ENCODE results near the gene IGSF9. TPM values are rescaled to one million over a fixed set of nuclear protein-coding genes. Genes with fewer than 3 reads are reported as not detected.
A peak's percentile ranks its signal among the peaks of the same experiment; 100 is the strongest.

The IGSF9 gene, protein sequence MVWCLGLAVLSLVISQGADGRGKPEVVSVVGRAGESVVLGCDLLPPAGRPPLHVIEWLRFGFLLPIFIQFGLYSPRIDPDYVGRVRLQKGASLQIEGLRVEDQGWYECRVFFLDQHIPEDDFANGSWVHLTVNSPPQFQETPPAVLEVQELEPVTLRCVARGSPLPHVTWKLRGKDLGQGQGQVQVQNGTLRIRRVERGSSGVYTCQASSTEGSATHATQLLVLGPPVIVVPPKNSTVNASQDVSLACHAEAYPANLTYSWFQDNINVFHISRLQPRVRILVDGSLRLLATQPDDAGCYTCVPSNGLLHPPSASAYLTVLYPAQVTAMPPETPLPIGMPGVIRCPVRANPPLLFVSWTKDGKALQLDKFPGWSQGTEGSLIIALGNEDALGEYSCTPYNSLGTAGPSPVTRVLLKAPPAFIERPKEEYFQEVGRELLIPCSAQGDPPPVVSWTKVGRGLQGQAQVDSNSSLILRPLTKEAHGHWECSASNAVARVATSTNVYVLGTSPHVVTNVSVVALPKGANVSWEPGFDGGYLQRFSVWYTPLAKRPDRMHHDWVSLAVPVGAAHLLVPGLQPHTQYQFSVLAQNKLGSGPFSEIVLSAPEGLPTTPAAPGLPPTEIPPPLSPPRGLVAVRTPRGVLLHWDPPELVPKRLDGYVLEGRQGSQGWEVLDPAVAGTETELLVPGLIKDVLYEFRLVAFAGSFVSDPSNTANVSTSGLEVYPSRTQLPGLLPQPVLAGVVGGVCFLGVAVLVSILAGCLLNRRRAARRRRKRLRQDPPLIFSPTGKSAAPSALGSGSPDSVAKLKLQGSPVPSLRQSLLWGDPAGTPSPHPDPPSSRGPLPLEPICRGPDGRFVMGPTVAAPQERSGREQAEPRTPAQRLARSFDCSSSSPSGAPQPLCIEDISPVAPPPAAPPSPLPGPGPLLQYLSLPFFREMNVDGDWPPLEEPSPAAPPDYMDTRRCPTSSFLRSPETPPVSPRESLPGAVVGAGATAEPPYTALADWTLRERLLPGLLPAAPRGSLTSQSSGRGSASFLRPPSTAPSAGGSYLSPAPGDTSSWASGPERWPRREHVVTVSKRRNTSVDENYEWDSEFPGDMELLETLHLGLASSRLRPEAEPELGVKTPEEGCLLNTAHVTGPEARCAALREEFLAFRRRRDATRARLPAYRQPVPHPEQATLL
- total RNA-seq (2014; rRNA removed) = not detected in 2 replicates
- polyA plus RNA-seq (2012) = not detected

DNA sequence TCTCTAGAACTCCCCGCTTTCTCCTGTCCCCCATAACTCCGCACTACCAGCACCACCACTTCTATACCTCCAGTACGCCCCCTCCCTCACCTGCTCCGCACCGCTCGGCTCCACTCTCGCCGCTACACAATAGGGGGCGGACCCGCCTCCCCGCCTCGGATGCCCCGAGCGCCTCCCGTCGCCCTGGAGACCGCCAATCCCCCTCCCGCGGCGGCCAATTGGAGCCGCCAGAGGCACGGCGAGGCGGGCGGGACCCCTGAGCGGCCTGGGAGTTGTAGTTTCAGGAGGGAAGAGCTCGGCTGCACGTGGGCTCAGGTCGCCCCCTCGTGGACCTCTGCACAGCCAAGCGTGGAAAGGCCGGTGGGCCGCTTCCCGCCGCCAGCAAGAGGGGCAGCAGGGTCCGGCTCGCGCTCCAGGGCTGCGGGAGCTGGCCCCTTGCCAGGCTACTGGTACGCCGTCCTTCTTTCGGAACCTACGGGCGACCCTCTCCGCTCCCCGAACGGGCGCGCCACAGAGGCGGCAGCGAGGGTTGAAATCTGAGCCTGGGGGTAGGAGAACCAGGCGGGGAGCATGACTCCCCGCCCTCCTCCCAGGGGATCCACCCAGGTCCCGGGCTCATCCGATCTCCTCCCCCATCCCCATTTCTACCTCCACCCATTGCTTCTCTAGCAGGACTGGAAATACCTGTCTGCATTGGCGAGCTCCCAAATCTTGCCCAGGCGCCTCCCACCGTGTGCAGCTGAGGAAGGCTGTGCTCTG lies at the start of gene IGSF9:
Gene IGSF9, minus strand, starts transcription at position 131 of the 759 bp plus-strand sequence. CDS start 2,159 bp downstream, outside the sequence.
- peak; percentile 31 for DNase-seq (ENCODE audit: low read depth)

DNA sequence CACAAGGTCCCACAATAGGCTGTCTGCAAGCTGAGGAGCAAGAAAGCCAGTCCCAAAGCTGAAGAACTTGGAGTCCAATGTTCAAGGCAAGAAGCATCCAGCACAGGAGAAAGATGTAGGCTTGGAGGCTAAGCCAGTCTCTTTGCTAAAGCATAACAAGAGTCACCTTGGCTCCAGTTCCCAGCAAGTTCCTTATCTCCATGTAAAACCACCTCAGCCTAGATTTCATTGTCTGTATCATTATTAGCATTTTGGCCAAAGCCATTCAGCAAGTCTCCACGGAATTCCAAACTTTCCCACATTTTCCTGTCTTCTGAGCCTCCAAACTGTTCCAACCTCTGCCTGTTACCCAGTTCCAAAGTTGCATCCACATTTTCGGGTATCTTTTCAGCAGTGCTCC lies 49.5 kb upstream of the IGSF9 start:
- no peak for DNase-seq (ENCODE audit: low read depth)

DNA sequence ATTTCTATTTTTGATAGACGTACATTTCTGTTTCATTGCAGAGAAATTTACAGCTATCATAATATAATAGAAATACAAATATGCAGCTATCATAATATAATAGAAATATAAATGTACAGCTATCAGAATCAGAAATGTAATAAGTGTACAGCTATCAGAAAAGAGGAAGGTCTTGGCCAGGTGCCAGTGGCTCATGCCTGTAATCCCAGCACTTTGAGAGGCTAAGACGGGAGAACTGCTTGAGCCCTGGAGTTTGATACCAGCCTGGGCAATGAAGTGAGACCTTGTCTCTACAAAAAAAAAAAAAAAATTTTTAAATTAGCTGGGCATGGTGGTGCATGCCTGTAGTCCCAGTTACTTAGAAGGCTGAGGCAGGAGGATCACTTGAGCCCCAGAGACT lies 48.5 kb upstream of the IGSF9 start:
- DNase-seq (ENCODE audit: low read depth) = no peak

DNA sequence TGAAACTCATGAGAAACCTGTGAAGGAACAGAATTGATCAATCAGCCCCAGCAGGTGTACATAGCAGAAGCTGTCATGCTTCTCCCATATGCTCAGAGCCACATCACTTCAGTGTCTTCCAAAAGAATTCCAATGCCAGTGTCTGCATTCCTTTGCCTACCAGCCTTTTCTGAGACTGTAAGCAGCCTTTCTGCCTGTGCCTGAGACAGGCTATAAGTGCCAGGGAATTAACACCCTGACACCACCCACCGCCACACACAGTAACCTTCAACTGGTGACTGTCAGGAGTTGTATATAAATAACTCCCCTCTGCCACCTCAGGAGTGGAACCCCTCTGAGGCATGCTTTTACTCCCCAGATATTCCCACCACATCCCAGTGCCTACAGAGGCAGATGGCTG lies 46.7 kb upstream of the IGSF9 start:
- no peak for DNase-seq (ENCODE audit: low read depth)

DNA sequence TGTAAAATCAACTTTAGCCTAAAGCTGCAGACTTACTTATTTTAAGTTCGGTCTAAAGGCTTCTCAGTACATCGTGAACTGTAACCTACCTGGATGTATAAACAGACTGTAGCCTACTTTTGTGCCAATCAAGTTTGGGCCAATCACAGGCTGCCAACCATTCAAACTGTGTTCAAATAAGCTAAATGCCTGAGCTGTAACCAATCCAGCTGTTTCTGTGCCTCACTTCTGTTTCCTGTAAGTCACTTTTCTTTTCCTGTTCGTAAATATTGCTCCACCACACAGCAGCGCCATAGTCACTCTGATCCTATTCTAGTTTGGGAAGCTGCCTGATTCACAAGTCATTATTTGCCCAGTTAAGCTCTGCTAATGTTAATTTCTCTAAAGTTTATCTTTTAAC lies 46.1 kb upstream of the IGSF9 start:
- DNase-seq (ENCODE audit: low read depth) = peak; percentile 36

DNA sequence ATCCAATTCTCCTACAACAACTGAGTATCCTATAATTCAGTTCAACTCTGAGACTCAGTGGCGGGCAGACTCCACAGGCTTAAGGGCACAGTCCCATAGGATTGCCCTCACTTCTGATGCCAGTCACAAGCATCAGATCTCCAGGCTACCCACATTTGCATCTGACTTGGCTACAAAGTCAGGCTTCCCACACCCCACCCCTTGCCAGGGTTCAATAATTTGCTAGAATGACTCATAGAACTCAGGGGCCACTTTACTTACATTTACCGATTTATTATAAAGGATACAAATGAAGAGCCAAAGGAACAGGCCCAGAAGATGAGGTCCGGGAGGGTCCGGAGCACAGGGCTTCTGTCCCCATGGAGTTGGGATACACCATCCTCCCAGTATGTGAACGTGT lies 44.6 kb upstream of the IGSF9 start:
- no peak for DNase-seq (ENCODE audit: low read depth)

DNA sequence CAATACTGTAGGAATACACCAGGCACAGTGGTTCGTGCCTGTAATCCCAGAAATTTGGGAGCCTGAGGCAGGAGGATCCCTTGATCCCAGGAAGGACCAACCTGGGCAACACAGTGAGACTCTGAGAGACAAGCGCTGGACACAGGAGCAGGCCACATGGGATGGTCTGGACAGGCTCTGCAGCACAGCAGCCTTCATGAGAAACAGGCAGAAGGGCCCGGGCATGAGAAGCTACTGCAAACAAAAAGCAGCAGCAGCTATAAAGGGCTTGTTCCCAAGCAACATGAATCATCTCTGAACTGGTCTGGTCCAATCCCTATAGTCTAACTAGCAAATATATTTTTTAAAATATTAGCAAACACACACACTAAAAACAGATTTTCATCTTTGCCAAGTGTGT lies 44.2 kb upstream of the IGSF9 start:
- DNase-seq (ENCODE audit: low read depth) = no peak

DNA sequence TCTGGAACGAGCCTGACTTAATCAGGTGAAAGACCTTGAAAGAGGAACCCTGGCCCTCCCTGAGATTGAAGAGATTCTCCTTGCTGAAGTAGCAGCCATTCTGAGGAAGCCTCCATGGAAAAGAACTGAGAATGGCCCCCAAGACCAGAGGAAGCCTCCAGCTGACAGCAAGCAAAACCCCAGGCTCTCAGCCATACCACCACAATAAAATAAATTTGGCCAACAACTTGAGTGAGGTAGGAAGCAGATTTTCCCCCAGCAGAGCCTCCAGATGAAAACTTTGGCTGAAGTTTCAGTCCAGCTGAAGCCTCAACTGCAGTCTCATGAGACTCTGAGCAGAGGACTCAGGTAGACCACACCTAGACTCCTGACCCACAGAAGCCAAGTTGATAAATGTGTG lies 42.6 kb upstream of the IGSF9 start:
- no peak for DNase-seq (ENCODE audit: low read depth)

DNA sequence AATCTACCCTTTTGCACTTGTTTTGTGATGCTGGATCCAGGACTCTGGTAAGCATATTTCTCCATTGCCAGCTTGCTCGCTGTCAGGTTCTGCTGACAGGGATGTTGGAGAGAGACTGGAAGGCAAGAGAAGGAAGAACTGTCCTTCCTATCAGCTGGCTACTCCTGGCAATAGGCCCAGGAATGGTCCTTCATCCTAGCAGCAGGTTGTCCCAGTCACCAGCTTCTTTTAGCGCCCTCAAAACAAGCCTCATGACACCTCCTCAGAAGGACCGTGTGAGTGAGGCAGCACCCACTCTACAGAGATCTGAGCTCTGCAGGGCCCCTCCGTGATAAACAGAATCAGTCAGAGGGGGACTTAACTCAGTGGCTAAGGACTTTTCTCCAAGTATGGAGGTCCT lies 41.8 kb upstream of the IGSF9 start:
- no peak for DNase-seq (ENCODE audit: low read depth)

DNA sequence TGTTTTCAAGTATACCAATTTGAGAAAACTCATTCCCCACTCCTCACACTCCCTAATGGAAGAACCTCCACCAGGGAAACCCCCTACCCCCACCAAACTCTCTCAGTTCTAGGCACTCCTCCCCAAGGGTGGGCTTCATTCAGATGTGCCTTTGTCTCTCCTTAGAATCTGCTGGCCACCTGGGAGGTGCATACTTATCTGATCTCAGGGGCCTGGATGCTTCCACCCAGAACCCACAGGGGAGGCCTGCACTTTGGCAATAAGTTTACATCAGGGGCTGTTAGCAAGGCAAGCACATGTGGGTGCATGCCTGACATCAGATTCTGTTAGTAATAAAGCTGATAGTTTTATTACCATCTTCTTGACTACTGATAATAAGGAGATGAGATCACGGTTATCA lies 41.1 kb upstream of the IGSF9 start:
- no peak for DNase-seq (ENCODE audit: low read depth)

DNA sequence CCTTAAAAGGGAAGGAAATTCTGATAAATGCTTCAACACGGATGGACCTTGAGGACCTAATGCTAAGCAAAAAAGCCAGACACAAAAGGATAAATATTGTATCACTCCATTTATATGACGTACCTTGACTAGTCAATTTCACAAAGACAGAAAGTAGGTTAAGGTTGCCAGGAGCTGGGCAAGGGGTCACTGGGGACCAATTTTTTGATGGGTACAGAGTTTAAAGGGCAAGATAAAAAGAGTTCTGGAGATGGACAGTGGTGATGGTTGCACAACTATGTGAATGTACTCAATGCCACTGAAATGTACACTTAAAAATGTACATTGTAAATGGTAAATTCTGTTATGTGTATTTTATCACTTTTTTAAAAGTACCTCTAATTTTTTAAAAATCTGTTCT lies 40.7 kb upstream of the IGSF9 start:
- no peak for DNase-seq (ENCODE audit: low read depth)

DNA sequence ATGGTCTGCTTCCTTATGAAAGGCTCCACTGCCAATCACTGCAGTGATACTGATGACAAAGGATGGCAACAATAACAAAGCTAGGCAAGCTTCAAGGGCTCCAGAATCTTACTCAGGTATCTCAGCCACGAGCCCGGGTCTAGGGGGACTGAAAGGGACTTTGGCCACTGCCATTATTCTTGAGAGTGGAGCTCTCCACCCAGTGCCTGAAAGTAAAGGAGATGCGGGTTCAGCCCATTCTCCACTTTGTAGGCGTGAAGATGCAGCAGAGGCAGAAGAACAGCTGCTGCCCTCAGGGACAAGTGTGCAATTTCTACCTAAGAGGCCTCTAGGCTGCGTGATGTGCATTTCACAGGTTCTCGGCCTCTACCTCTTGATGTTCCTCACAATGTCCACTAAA lies 40.1 kb upstream of the IGSF9 start:
- DNase-seq (ENCODE audit: low read depth) = no peak

DNA sequence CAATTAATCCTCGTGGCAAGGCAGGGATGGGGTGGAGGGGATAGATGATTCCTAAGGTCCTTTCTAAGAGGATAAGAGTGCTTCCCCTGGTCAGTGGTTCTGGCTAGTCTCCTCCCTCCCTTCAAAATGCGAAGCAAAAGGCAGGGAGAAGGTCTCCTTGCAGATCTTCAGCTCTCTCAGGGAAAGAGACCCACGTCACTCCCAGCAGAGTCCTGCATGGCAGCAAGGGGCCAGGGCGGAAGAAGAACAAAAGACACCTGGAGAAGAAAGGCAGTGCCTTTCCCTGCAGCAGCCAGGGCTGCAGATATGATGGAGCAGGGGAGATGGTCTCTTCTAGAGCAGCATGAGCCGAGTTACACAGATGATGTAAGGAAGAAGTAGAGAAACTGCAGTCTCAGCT lies 38.3 kb upstream of the IGSF9 start:
- no peak for DNase-seq (ENCODE audit: low read depth)

DNA sequence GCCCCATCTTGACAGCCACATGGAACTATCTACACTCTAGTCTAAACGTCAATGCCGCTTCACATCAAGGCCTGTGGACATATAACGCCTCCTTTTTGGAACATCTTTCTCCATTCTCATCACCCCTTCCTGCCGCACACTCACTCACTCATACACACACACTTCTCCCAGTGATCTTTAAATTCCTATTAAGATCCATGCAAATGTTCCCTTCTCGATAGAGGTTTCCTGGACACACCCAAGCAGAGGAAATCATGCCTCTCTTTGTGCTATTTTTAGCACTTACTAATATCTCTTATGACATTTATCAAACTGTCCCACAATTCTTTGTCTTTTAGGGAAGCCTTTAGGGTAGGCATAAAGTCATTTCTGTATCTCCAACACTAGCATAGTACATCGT lies 36.9 kb upstream of the IGSF9 start:
- no peak for DNase-seq (ENCODE audit: low read depth)

DNA sequence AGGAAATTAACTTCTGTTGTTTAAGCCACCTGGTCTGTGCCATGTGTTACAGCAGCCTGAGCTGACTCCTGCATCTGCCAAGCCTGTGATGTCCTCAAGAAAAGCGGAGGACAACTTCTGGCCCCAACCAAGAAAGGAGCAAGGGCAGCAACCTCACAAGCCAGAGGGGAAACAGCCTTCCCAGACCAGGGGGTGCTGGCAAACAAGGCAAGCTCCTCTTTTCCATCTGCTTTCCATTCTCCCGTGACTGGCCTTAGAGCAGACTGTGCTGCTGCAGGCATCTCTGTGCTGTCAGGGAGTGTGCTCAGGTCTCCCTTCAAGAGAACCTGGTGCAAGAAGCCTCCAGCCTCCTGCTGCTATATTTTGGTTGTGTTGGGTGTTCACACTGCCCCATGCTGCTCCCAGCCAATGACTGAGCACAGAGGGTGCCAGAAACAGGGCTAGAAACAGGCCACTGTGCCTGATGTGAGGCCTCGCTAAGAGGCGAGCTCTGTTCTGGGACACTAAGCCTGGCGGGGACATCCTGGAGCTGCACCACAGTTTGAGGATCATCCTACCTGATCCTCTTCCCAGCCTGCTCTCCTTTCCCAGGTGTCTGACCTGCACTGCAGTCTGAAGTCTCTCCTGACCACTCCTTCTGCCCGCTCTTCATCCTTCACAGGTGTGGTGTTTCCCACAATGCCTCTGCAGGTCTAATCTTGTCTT lies 36.1 kb upstream of the IGSF9 start:
- DNase-seq (ENCODE audit: low read depth) = no peak

DNA sequence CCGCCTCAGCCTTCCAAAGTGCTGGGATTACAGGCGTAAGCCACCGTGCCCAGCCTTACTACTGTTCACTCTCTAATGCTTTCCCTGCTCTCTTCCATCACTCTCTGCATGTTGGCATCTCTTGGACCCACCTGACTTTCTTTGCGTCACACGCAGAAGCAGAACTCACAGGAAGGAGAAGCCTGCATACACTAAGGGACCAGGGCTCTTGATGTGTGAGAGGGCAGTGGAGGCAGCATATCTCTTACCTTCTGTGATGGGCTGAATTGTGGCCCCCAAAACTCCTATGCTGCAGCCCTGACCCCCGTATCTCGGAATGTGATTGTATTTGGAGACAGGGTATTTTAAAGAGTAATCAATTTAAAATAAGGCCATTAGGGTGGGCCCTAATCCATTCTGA lies 35.4 kb upstream of the IGSF9 start:
- DNase-seq (ENCODE audit: low read depth) = no peak

DNA sequence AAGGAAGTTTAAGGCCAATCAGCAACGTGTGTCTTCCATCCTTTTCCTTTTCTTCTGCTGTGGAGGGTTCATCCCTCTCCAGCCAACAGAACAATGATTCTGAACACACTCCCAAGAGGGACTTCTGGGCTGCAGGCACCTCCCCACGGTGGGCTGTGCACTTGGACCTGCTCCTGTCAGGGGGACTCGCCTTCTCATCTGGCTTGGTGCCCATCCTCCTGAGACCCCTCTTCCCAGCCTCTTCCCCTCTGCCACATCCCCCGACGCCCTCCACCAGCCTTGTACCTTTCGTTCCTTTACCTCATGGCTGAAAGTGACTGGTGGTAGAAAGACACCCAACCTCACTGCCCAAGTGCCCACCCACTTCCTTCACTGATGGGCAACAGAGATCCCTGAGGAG lies 34.7 kb upstream of the IGSF9 start:
- DNase-seq (ENCODE audit: low read depth) = no peak

DNA sequence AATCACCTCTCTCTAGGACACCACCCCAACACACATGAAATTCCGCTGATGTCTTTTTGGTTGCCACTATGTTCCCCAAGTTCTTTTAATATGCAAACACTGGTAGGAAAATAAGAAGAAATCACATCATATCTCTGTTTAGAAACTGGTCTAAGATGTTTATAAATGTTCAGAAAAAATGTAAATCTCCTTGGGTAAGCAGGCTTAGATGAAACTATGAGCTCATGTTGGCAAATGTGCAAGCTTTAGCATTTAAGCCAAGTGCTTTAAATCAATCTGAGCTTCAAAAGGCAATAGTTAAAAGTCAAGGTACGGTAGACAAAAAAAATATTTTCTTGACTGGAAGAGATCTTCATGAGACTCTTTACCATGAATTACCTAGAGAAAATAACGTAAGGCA lies 33.8 kb upstream of the IGSF9 start:
- DNase-seq (ENCODE audit: low read depth) = no peak

DNA sequence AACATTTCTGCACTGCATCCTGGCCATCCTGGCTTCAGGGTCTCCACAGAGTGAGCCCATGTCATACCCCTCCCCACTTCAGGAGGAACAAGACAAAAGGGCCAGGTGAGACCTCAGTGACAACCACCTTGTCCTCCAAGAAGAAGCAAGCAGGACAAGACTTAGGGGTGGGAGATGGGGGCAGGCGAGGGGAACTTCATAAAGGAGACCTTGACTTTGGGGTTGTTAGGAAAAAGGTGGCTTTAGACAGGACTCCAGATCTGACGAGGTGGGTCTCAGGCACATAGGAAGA lies 32.6 kb upstream of the IGSF9 start:
- no peak for DNase-seq (ENCODE audit: low read depth)

DNA sequence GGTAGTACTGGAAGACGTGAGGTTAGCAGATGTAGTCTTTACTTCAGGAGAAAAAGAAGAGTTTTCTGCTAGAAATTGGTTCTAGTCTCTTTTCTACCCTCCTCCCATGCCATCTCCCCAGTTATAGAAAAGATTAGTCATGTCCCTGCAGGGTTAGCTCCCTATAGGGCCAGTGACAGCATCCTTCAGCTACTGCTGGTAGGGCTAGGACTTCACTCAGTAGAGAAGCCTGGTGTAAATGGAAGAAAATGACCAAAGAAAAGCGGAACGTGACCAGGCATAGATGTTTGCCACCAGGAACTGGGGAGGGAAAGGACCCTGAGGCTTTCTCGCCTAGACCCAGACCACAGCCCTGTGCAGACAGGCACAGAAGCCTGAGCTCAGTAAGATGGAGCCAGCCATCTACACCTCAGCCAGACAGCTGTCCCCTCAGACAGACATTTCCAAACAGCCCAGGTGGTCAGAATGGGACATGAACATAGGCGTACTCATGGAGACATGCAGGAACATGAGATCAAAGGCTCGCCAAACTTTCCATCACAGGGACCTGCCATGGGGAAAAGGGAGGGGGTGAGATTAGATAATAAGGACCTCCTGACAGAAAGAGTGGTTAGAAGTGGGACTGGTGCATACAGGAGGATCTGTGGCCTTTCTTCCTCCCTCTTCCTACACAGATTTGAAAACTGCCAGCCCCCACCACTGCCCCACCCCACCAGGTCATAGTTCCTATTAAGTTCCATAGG lies 32.1 kb upstream of the IGSF9 start:
- no peak for DNase-seq (ENCODE audit: low read depth)
